Aorta (tissue), 5 donors: ENCODE data around the gene TMCO4. TPM values are rescaled to one million over a fixed set of nuclear protein-coding genes. Genes with fewer than 3 reads are reported as not detected.
A peak's percentile ranks its signal among the peaks of the same experiment; 100 is the strongest.

Experiments
- ATAC-seq: fragments of 200-7000 bp; cut with Tn5 transposase; one replicate; pipeline ENCODE4 v1.9.1; 2022; ENCODE audit warnings: moderate library complexity; ENCODE audit not compliant: low FRiP score
- DNase-seq, 2 donors: peaks; one replicate each; pipeline ENCODE4 v3.0.0-alpha.2; 2020
- H3K27ac ChIP-seq, 2 donors: one replicate each; pipeline ENCODE4 v1.5.1; 2013; ENCODE audit warnings: low read length in 2 of 2, mild to moderate bottlenecking in 2 of 2, moderate library complexity in 2 of 2, control low read depth in 1 of 2, inconsistent platforms in 1 of 2, low read depth in 1 of 2
- H3K27me3 ChIP-seq, 2 donors: one replicate each; pipeline ENCODE4 v1.6.1; 2013; ENCODE audit warnings: control low read depth in 1 of 2, low read length in 1 of 2, mild to moderate bottlenecking in 1 of 2, moderate library complexity in 1 of 2; ENCODE audit not compliant: insufficient read depth in 2 of 2, control insufficient read depth in 1 of 2
- H3K36me3 ChIP-seq, 2 donors: one replicate each; pipeline ENCODE4 v1.6.1; 2013; ENCODE audit warnings: control low read depth in 1 of 2, low read length in 1 of 2, mild to moderate bottlenecking in 1 of 2; ENCODE audit not compliant: insufficient read depth in 2 of 2, control insufficient read depth in 1 of 2
- H3K4me1 ChIP-seq, 2 donors: one replicate each; pipeline ENCODE4 v1.6.1; 2013; ENCODE audit warnings: low read length in 2 of 2, control low read depth in 1 of 2, mild to moderate bottlenecking in 1 of 2, moderate library complexity in 1 of 2; ENCODE audit not compliant: insufficient read depth in 2 of 2, control insufficient read depth in 1 of 2
- H3K4me3 ChIP-seq, 2 donors: one replicate each; pipeline ENCODE4 v1.5.1; 2013; ENCODE audit warnings: low read length in 2 of 2, control low read depth in 1 of 2, mild to moderate bottlenecking in 1 of 2
- H3K9me3 ChIP-seq: one replicate; pipeline ENCODE4 v1.6.1; 2013; ENCODE audit warnings: mild to moderate bottlenecking, low read length; ENCODE audit not compliant: control insufficient read depth
- WGBS, 2 donors: extraction: QIAGEN DNeasy Blood & Tissue Kit; methylation state at CpG; one replicate each; pipeline ENCODE4 v1.1.7; 2013; 5-methylcytosine and 5-hydroxymethylcytosine counted together
- intact Hi-C, 2 donors: fragments of 100-400 bp; cut with DNase I; formaldehyde crosslinking; loops; one replicate each; pipeline versions ENCODE4 v1.14.2 to v1.15.0; 2022
- polyA plus RNA-seq, 2 donors: library from polyadenylated mRNA; stranded (reverse); fragments of 200-250 nt; gene quantifications; one replicate each; pipeline ENCODE4 v1.2.3, GENCODE V29; 2013
- total RNA-seq, 2 donors: library from RNA; stranded (reverse); fragmentation: NEBNext Ultra II Directional; extraction: Animal tissue kit (Norgen Biotek cat#: 25700); gene quantifications; one replicate each; pipeline ENCODE4 v1.2.1, GENCODE V29; 2021
- donor health status: healthy with polysubstance abuse.
- donor health status: Bipolar disorder and iron deficiency.
- donor health status: DM: no; HTN: no; CAD: no.
- donor health status: DM: no; HTN: no; CAD: no.
- donor health status: DM: yes; HTN: yes; CAD: no.

The TMCO4 gene
- total and polyA plus RNA-seq, 4 donors = 18.7 to 37.1 (median 27.9) TPM

DNA sequence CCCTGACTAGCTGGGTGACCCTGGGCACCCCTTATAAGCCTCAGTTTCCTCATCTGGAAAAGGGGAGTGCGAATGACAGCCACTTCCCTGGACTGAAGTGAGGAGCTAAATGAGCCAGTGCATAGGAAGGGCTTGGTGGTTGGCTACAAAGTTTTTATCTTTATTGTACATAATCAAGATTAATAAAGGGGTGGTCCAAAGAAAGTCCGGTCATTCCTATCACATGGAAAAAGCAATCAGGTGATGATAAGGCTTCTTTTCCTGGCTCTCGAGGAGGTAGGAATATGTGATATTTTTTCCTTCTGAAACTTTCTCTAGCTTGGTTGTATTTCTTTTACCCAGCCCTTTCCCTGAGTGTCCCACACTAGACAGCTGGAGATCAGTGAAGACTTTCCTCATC is 56.5 kb downstream of the TMCO4 start:
- Histone ChIP-seq H3K4me3 (no peak overlapping the region), H3K4me1 (no peaks in the 10 kb centered on the region), H3K36me3 (peaks cover 3 to 6% of the 10 kb centered on the region in 2 donors), H3K27ac (no peak overlapping the region), H3K27me3 (no peaks in the 10 kb centered on the region), H3K9me3 (no peaks in the 10 kb centered on the region)
- WGBS, 2 donors = 83 to 87% methylated on average over 3 of the region's 3 CpGs
- ATAC-seq = no peak
- intact Hi-C loops = no loop called here
- DNase-seq = no peak

DNA sequence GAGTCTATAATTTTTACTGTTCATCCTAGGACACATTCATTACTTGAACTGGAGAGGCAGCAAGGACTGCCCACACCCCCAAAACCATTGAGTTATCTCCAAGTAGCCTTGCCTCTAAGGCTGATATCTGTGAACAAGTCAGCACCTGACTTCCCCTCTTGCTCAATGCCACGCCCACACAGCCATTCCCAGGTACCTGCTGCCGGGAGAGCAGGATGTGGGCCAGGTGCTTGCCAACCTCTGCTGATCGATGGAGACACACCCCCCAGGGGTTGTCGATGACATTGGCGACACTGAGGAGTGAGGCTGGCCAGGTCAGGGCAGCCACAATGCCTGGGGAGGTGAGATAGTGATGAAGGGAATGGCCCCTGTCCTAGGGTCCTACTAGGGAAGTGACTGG is 60.1 kb downstream of the TMCO4 start:
- no peaks in the 10 kb centered on the region for H3K9me3 ChIP-seq
- ATAC-seq (no peak), DNase-seq (no peak)
- intact Hi-C loops = no loop called here
- 94 to 95% methylated on average over 5 of the region's 5 CpGs for WGBS, 2 donors
- no peak overlapping the region for H3K4me3 ChIP-seq
- peaks cover 0 to 3% of the 10 kb centered on the region in 2 donors for H3K4me1 ChIP-seq
- no peak overlapping the region for H3K27ac ChIP-seq
- H3K36me3 ChIP-seq = no peaks in the 10 kb centered on the region
- H3K27me3 ChIP-seq = no peaks in the 10 kb centered on the region

DNA sequence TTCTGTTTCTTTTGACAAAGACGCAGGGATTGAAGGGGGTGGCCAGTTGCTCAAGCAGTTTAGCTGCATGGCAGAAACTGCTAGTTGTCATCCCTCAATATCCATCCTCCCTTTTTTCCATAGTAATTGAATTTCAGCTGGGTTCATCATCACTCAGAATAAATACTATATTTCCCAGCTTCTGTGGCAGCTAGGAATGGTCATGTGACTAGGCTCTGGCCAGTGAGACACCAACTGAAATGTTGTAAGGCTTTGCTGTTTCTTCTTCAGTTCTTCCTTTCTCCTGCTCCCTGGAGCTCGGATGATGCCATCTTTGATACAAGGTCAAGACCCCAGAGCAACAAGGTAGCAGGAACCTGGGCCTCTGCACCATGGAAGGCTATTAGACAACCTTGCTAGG is 61.0 kb downstream of the TMCO4 start:
- Histone ChIP-seq H3K27ac (peak overlapping the region in 1 of 2 donors; percentile 42), H3K9me3 (no peaks in the 10 kb centered on the region), H3K36me3 (no peaks in the 10 kb centered on the region), H3K4me3 (no peak overlapping the region), H3K4me1 (peaks cover 0 to 3% of the 10 kb centered on the region in 2 donors), H3K27me3 (no peaks in the 10 kb centered on the region)
- DNase-seq (no peak), ATAC-seq (no peak)
- 99 to 100% methylated on average over 2 of the region's 2 CpGs for WGBS, 2 donors
- intact Hi-C loops = no loop called here

DNA sequence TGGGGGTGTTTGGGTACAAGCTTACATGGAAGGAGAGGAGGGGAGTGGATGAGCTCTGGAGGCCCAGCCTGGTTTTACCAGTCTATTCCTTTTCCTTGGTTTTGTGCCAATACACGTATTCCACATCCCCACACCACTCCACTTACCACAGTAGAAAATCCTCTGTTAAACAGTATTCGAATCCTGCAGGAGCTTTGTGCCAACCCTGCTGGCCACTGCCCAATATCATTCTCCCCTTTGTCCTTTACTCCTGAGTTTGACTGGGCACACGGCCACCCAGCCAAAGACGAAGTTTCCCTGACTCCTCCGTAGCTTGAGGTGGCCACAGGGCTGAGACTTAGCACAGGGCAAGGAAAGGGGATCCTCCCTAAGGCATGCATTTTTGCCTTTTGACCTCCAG is 61.6 kb downstream of the TMCO4 start:
- Histone ChIP-seq H3K4me1 (peaks cover 0 to 3% of the 10 kb centered on the region in 2 donors), H3K27me3 (no peaks in the 10 kb centered on the region), H3K4me3 (no peak overlapping the region), H3K36me3 (no peaks in the 10 kb centered on the region), H3K27ac (peak overlapping the region in 1 of 2 donors; percentile 64), H3K9me3 (no peaks in the 10 kb centered on the region)
- 14 to 24% methylated on average over 5 of the region's 5 CpGs for WGBS, 2 donors
- intact Hi-C loops = no loop called here
- ATAC-seq = no peak
- DNase-seq = peak in 1 of 2 donors; percentile 74

DNA sequence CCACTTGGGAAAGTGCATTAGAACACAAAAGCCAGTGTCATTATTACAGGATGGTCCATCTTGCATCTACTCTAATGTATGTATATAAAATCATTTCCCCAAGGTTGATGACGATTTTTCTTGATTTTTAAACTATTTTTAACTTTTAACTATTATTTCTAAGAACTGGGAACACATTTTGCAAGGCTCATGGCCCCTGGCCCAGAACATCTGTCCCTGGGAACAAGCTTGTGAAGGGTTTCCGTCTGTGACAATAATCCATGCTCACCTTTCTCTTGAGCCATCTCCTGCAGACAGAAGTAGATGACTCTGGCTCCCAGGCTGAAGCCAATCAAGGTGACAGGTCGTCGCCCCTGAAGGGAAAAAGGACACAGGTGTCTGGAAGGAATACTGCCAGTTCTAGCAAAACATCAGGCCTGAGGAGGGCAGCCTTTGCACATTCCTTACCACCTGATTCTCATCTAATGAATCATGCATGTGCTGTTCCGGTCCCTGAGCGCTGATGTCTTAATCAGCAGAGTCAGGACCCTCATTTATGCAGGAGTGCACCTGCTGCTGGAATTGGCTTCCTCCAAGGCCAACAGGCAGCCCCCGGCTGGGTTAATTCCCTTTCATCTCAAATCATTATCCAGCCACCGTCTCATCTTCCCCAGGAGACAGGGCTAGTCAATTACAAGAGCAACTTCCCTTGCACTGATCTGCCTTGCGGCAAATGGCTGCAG is 62.5 kb downstream of the TMCO4 start:
- Histone ChIP-seq H3K27me3 (no peaks in the 10 kb centered on the region), H3K36me3 (no peaks in the 10 kb centered on the region), H3K4me1 (peaks cover 0 to 3% of the 10 kb centered on the region in 2 donors), H3K9me3 (no peaks in the 10 kb centered on the region), H3K27ac (peak overlapping the region in 1 of 2 donors; percentile 97), H3K4me3 (no peak overlapping the region)
- intact Hi-C loops = no loop called here
- DNase-seq (no peak), ATAC-seq (no peak)
- WGBS, 2 donors = 62 to 66% methylated on average over 9 of the region's 9 CpGs

DNA sequence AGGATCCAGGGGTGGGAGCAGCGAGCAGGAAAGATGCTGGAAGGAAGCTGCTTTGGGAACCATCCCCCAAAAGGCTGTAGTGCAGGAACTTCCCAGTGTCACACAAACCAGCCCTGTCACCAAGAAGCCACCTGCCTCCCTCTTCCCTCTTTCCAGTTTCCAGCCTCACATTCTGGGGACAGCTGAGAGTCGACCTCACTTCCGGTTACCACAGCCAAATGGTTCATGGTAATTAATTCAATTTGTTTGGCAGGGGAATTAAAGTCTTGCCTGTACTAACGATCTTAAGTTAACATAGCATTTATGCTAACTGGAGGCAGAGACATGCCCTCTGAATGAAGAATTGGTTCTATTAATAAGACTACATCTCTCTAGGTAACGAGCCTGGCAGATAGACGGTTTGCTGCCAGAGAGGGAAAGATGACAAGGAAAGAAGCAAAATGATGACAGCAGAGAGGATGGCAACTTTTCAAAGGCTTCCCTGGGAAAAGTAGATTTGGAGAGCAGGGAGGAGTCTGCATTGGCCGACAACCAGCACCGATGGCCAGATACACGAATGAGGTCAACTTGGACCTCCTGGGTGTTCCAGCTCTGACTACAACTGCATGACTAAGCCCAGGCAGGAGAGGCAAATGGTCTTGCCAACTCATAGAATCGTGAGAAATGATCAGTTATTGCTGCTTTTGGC is 64.1 kb downstream of the TMCO4 start:
- intact Hi-C loops = loop anchor here in 1 of 2 donors (2.0 kb wide), 1 partner anchor 19 kb away; no protein-coding TSS in a partner anchor
- no peaks in the 10 kb centered on the region for H3K27me3 ChIP-seq
- H3K4me3 ChIP-seq = no peak overlapping the region
- no peaks in the 10 kb centered on the region for H3K9me3 ChIP-seq
- H3K27ac ChIP-seq = peak overlapping the region; percentile 49 to 97
- ATAC-seq = peak; percentile 86
- peak; percentile 89 to 92 for DNase-seq
- 6 to 8% methylated on average over 10 of the region's 10 CpGs for WGBS, 2 donors
- H3K4me1 ChIP-seq = peaks cover 0 to 3% of the 10 kb centered on the region in 2 donors
- H3K36me3 ChIP-seq = no peaks in the 10 kb centered on the region

DNA sequence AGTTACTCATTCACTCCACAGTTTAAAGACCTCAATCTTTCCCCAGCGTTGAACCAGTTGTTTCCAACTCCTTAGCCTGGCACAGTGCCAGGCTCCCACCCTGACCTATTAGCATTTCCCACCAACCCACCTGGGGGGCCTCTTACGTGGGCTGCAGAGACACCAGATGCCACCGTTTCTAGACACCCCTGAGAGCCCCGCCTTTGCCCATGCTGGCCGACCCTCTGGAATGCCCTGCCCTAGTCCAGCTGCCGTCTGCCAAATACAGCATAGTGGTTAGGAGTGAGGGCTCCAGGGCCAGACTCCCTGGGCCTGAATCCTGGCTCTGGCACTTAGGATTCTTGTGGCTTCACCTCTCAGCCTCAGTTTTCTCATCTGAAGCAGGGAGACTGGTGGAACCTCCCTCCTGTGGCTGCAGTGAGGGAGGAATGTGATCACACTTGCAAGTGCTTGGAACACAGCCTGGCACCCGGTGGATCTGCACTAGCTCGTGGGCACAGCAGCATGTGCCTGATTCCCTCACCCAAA is 65.2 kb downstream of the TMCO4 start:
- intact Hi-C loops = loop anchor here in 1 of 2 donors (2.0 kb wide), 1 partner anchor 20 kb away; no protein-coding TSS in a partner anchor
- DNase-seq (peak; percentile 77 to 82), ATAC-seq (peak; percentile 63)
- WGBS, 2 donors = 4 to 7% methylated on average over 8 of the region's 8 CpGs
- Histone ChIP-seq H3K4me3 (no peak overlapping the region), H3K27me3 (no peaks in the 10 kb centered on the region), H3K9me3 (no peaks in the 10 kb centered on the region), H3K4me1 (peaks cover 0 to 3% of the 10 kb centered on the region in 2 donors), H3K36me3 (no peaks in the 10 kb centered on the region), H3K27ac (peak overlapping the region; percentile 49 to 78)

DNA sequence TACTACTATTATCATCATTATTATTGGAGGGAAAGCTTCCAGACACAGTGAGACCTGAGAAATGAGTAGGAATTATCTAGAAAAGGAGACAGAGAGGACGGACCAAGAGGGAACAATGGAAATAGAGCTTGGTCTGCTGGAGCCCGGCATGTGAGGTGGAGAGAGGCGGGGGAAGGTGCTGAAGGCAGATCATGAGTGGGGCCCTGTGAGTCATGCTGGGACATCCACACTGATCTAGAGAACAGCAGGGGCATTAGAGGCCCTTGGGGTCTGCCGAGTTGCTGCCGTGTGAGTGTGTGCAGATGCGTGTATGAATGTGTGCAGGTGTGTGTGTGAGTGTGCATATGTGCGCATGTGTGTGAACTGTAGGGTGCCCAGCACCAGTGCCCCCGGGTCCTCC is 65.7 kb downstream of the TMCO4 start:
- Histone ChIP-seq H3K4me3 (no peak overlapping the region), H3K4me1 (peaks cover 0 to 3% of the 10 kb centered on the region in 2 donors), H3K36me3 (no peaks in the 10 kb centered on the region), H3K27me3 (no peaks in the 10 kb centered on the region), H3K9me3 (no peaks in the 10 kb centered on the region), H3K27ac (peak overlapping the region in 1 of 2 donors; percentile 41)
- DNase-seq (no peak), ATAC-seq (peak; percentile 6)
- 53 to 59% methylated on average over 8 of the region's 8 CpGs for WGBS, 2 donors
- intact Hi-C loops = loop anchor here in 1 of 2 donors (2.0 kb wide), 1 partner anchor 21 kb away; no protein-coding TSS in a partner anchor
